CD4-positive, CD25-positive, alpha-beta regulatory T cell (primary cell): ENCODE data around the gene INPP4B. TPM values are rescaled to one million over a fixed set of nuclear protein-coding genes. Genes with fewer than 3 reads are reported as not detected.

Experiments
- ATAC-seq, 2 donors: fragments of 150-1000 bp; cut with Tn5 transposase; one replicate each; pipeline ENCODE4 v1.10.0; 2021; ENCODE audit warnings: low read depth in 2 of 2, moderate number of reproducible peaks in 2 of 2, moderate library complexity in 1 of 2
- DNase-seq, 3 donors: peaks; one replicate each; pipeline versions ENCODE4 v3.0.0 to v3.0.0-alpha.2; 2012 to 2022; ENCODE audit warnings: mixed read lengths in 1 of 3
- H3K27ac ChIP-seq: one replicate; pipeline ENCODE4 v1.7.0; 2013; ENCODE audit warnings: mild to moderate bottlenecking, low read length; ENCODE audit not compliant: insufficient read depth, poor library complexity, severe bottlenecking
- H3K27me3 ChIP-seq: one replicate; pipeline ENCODE4 v1.7.0; 2013; ENCODE audit warnings: low read length; ENCODE audit not compliant: control insufficient read depth, insufficient read depth
- H3K36me3 ChIP-seq: one replicate; pipeline ENCODE4 v1.7.0; 2013; ENCODE audit warnings: mild to moderate bottlenecking, low read length, moderate library complexity; ENCODE audit not compliant: control insufficient read depth, insufficient read depth
- H3K4me1 ChIP-seq: 2 replicates; pipeline ENCODE4 v1.7.0; 2013; ENCODE audit warnings: mild to moderate bottlenecking, low read length; ENCODE audit not compliant: insufficient read depth, control insufficient read depth, poor library complexity, severe bottlenecking
- H3K4me3 ChIP-seq: one replicate; pipeline ENCODE4 v1.7.0; 2013; ENCODE audit warnings: low read depth, mild to moderate bottlenecking, low read length, moderate library complexity
- H3K9me3 ChIP-seq, 2 experiments: 1 replicate in 1 of 2; 2 replicates in 1 of 2; pipeline ENCODE4 v1.7.0; 2013; ENCODE audit warnings: low read length in 2 of 2, mild to moderate bottlenecking in 1 of 2, moderate library complexity in 1 of 2; ENCODE audit not compliant: control insufficient read depth in 2 of 2
- H3K27ac Mint-ChIP-seq, 3 donors: one replicate each; pipeline ENCODE4 v1.8.0; 2020 to 2022; ENCODE audit warnings: mild to moderate bottlenecking in 3 of 3, mixed read lengths in 3 of 3, moderate library complexity in 2 of 3
- H3K27me3 Mint-ChIP-seq: one replicate; pipeline ENCODE4 v1.8.0; 2022; ENCODE audit warnings: mild to moderate bottlenecking, mixed read lengths
- H3K36me3 Mint-ChIP-seq: one replicate; pipeline ENCODE4 v1.8.0; 2020; ENCODE audit warnings: mixed read lengths
- H3K4me1 Mint-ChIP-seq, 4 donors: one replicate each; pipeline ENCODE4 v1.8.0; 2020 to 2022; ENCODE audit warnings: mixed read lengths in 4 of 4, mild to moderate bottlenecking in 1 of 4
- H3K4me3 Mint-ChIP-seq, 4 donors: one replicate each; pipeline ENCODE4 v1.8.0; 2020 to 2022; ENCODE audit warnings: mild to moderate bottlenecking in 4 of 4, mixed read lengths in 4 of 4, moderate library complexity in 3 of 4
- H3K9me3 Mint-ChIP-seq, 7 donors: one replicate each; pipeline ENCODE4 v1.8.0; 2020 to 2022; ENCODE audit warnings: mixed read lengths in 7 of 7, mild to moderate bottlenecking in 3 of 7, moderate library complexity in 2 of 7
- polyA plus RNA-seq, 4 donors: library from polyadenylated mRNA; unstranded; fragments of 300-500 nt; fragmentation: Illumina TruSeq; gene quantifications; one replicate each; pipeline ENCODE4 v1.2.3, GENCODE V29; 2021
- total RNA-seq: library from RNA; stranded (reverse); gene quantifications from one replicate; pipeline ENCODE4 v1.2.3, GENCODE V29; 2022

The INPP4B gene
- total and polyA plus RNA-seq, 5 donors from 2014 or later = 37.6 to 89.4 (median 44.6) TPM

GRCh38 chr4:142274137-142274536 lies 572.0 kb downstream of the INPP4B start:
- Histone ChIP-seq H3K4me3 (no peak overlapping the region), H3K4me1 (peaks cover 3% of the 10 kb centered on the region), H3K9me3 (no peaks in the 10 kb centered on the region), H3K36me3 (peaks cover 26% of the 10 kb centered on the region), H3K27me3 (no peaks in the 10 kb centered on the region), H3K27ac (no peak overlapping the region)
- Mint-ChIP-seq H3K4me3 (no peak overlapping the region), H3K27me3 (no peaks in the 10 kb centered on the region), H3K36me3 (peaks cover 30% of the 10 kb centered on the region), H3K9me3 (peaks cover 0 to 2% (median 0%) of the 10 kb centered on the region in 7 donors), H3K4me1 (peaks cover 32 to 56% (median 42%) of the 10 kb centered on the region in 4 donors), H3K27ac (no peak overlapping the region)
- DNase-seq (no peak), ATAC-seq (no peak)

- H3K36me3 ChIP-seq = peaks cover 29% of the 10 kb centered on the region
- H3K4me1 ChIP-seq = peaks cover 3% of the 10 kb centered on the region
- no peak for ATAC-seq
- no peak overlapping the region for H3K27ac ChIP-seq
- no peak overlapping the region for H3K27ac Mint-ChIP-seq
- H3K27me3 Mint-ChIP-seq = no peaks in the 10 kb centered on the region
- no peak for DNase-seq
- no peaks in the 10 kb centered on the region for H3K9me3 Mint-ChIP-seq
- no peaks in the 10 kb centered on the region for H3K27me3 ChIP-seq
- no peaks in the 10 kb centered on the region for H3K9me3 ChIP-seq
- no peak overlapping the region for H3K4me3 ChIP-seq
- H3K4me3 Mint-ChIP-seq = no peak overlapping the region
- peaks cover 37% of the 10 kb centered on the region for H3K36me3 Mint-ChIP-seq
- peaks cover 46 to 59% (median 48%) of the 10 kb centered on the region in 4 donors for H3K4me1 Mint-ChIP-seq
These were observed 573.6 kb downstream of the INPP4B start for GRCh38 chr4:142272452-142272851.

GRCh38 chr4:142271832-142272231 lies 574.3 kb downstream of the INPP4B start:
- peaks cover 34% of the 10 kb centered on the region for H3K36me3 Mint-ChIP-seq
- H3K9me3 Mint-ChIP-seq = no peaks in the 10 kb centered on the region
- Histone ChIP-seq H3K4me3 (no peak overlapping the region), H3K27ac (no peak overlapping the region), H3K36me3 (peaks cover 29% of the 10 kb centered on the region), H3K27me3 (no peaks in the 10 kb centered on the region), H3K4me1 (peaks cover 3% of the 10 kb centered on the region), H3K9me3 (no peaks in the 10 kb centered on the region)
- DNase-seq (no peak), ATAC-seq (no peak)
- H3K27ac Mint-ChIP-seq = no peak overlapping the region
- peaks cover 47 to 59% (median 50%) of the 10 kb centered on the region in 4 donors for H3K4me1 Mint-ChIP-seq
- H3K4me3 Mint-ChIP-seq = no peak overlapping the region
- H3K27me3 Mint-ChIP-seq = no peaks in the 10 kb centered on the region

GRCh38 chr4:142267101-142267500 lies 579.0 kb downstream of the INPP4B start:
- H3K4me1 ChIP-seq = peaks cover 22% of the 10 kb centered on the region
- no peaks in the 10 kb centered on the region for H3K27me3 Mint-ChIP-seq
- H3K4me1 Mint-ChIP-seq = peaks cover 56 to 79% (median 65%) of the 10 kb centered on the region in 4 donors
- no peaks in the 10 kb centered on the region for H3K27me3 ChIP-seq
- H3K36me3 Mint-ChIP-seq = peaks cover 37% of the 10 kb centered on the region
- no peak for ATAC-seq
- peak overlapping the region in 1 of 3 donors; percentile 22 for H3K27ac Mint-ChIP-seq
- no peak overlapping the region for H3K4me3 Mint-ChIP-seq
- H3K9me3 Mint-ChIP-seq = no peaks in the 10 kb centered on the region
- H3K4me3 ChIP-seq = no peak overlapping the region
- DNase-seq = no peak
- H3K9me3 ChIP-seq = no peaks in the 10 kb centered on the region
- peaks cover 29% of the 10 kb centered on the region for H3K36me3 ChIP-seq
- H3K27ac ChIP-seq = no peak overlapping the region

- Histone ChIP-seq H3K9me3 (no peaks in the 10 kb centered on the region), H3K36me3 (peaks cover 33% of the 10 kb centered on the region), H3K4me1 (peaks cover 22% of the 10 kb centered on the region), H3K27me3 (no peaks in the 10 kb centered on the region), H3K27ac (no peak overlapping the region), H3K4me3 (peak overlapping the region; percentile 61)
- peaks cover 45% of the 10 kb centered on the region for H3K36me3 Mint-ChIP-seq
- H3K4me3 Mint-ChIP-seq = peak overlapping the region in 3 of 4 donors; percentile 10 to 59 (median 45)
- DNase-seq = no peak
- no peak for ATAC-seq
- H3K27ac Mint-ChIP-seq = peak overlapping the region in 2 of 3 donors; percentile 56 to 90
- peaks cover 52 to 85% (median 66%) of the 10 kb centered on the region in 4 donors for H3K4me1 Mint-ChIP-seq
- no peaks in the 10 kb centered on the region for H3K9me3 Mint-ChIP-seq
- H3K27me3 Mint-ChIP-seq = no peaks in the 10 kb centered on the region
These were observed 580.2 kb downstream of the INPP4B start for GRCh38 chr4:142265946-142266345.

- Histone ChIP-seq H3K4me1 (peaks cover 21% of the 10 kb centered on the region), H3K27ac (no peak overlapping the region), H3K36me3 (peaks cover 31% of the 10 kb centered on the region), H3K9me3 (no peaks in the 10 kb centered on the region), H3K4me3 (peak overlapping the region; percentile 61), H3K27me3 (no peaks in the 10 kb centered on the region)
- Mint-ChIP-seq H3K36me3 (peaks cover 45% of the 10 kb centered on the region), H3K4me1 (peaks cover 52 to 85% (median 65%) of the 10 kb centered on the region in 4 donors), H3K9me3 (no peaks in the 10 kb centered on the region), H3K27ac (peak overlapping the region in 2 of 3 donors; percentile 56 to 90), H3K27me3 (no peaks in the 10 kb centered on the region), H3K4me3 (peak overlapping the region; percentile 1 to 59 (median 28))
- ATAC-seq (peak; percentile 79 to 86), DNase-seq (peak in 1 of 3 donors; percentile 20)
These were observed 580.6 kb downstream of the INPP4B start for GRCh38 chr4:142265536-142265935.

- peaks cover 30% of the 10 kb centered on the region for H3K36me3 ChIP-seq
These were observed 581.1 kb downstream of the INPP4B start for GRCh38 chr4:142264961-142265360.

GRCh38 chr4:142262956-142263355 lies 583.1 kb downstream of the INPP4B start:
- Histone ChIP-seq H3K9me3 (no peaks in the 10 kb centered on the region), H3K27ac (no peak overlapping the region), H3K4me3 (no peak overlapping the region), H3K36me3 (peaks cover 18% of the 10 kb centered on the region), H3K27me3 (no peaks in the 10 kb centered on the region), H3K4me1 (peaks cover 19% of the 10 kb centered on the region)
- DNase-seq (no peak), ATAC-seq (no peak)
- Mint-ChIP-seq H3K36me3 (peaks cover 37% of the 10 kb centered on the region), H3K27me3 (no peaks in the 10 kb centered on the region), H3K9me3 (peaks cover 0 to 3% (median 0%) of the 10 kb centered on the region in 7 donors), H3K27ac (peak overlapping the region; percentile 1 to 89 (median 57)), H3K4me3 (no peak overlapping the region), H3K4me1 (peaks cover 43 to 64% (median 49%) of the 10 kb centered on the region in 4 donors)

More at GRCh38 chr4:142264961-142265360, 581.1 kb downstream of the INPP4B start:
- Histone ChIP-seq H3K4me1 (peaks cover 19% of the 10 kb centered on the region), H3K27me3 (no peaks in the 10 kb centered on the region), H3K9me3 (no peaks in the 10 kb centered on the region), H3K27ac (no peak overlapping the region), H3K4me3 (peak overlapping the region; percentile 61)
- H3K27me3 Mint-ChIP-seq = no peaks in the 10 kb centered on the region
- ATAC-seq = no peak
- DNase-seq = peak in 1 of 3 donors; percentile 16
- H3K9me3 Mint-ChIP-seq = no peaks in the 10 kb centered on the region
- peak overlapping the region; percentile 53 to 68 (median 56) for H3K27ac Mint-ChIP-seq
- peaks cover 52 to 80% (median 60%) of the 10 kb centered on the region in 4 donors for H3K4me1 Mint-ChIP-seq
- peak overlapping the region in 3 of 4 donors; percentile 10 to 59 (median 41) for H3K4me3 Mint-ChIP-seq
- peaks cover 44% of the 10 kb centered on the region for H3K36me3 Mint-ChIP-seq
